Stomach (tissue), 9 donors: ENCODE results near the gene FAM131B. TPM values are rescaled to one million over a fixed set of nuclear protein-coding genes. Genes with fewer than 3 reads are reported as not detected.
A peak's percentile ranks its signal among the peaks of the same experiment; 100 is the strongest.

Source experiments
- DNase-seq, 2 donors: peaks; one replicate each; pipeline versions ENCODE4 v3.0.0 to v3.0.0-alpha.2; 2013 to 2019
- H3K27ac ChIP-seq, 5 donors: fragments of 200-600 bp in 4 of 5; sonication (generic) in 4 of 5; one replicate each; pipeline ENCODE4 v1.5.1; 2013 to 2019; ENCODE audit warnings: mild to moderate bottlenecking in 1 of 5, moderate library complexity in 1 of 5
- H3K27me3 ChIP-seq, 3 donors: fragments of 200-600 bp; sonication (generic); one replicate each; pipeline ENCODE4 v1.5.1; 2017 to 2019; ENCODE audit warnings: mixed run types in 1 of 3
- H3K36me3 ChIP-seq, 4 donors: fragments of 200-600 bp; sonication (generic); 1 replicate in 3 of 4; 2 replicates in 1 of 4; pipeline ENCODE4 v1.5.1; 2016 to 2019
- H3K4me1 ChIP-seq, 4 donors: fragments of 200-600 bp; sonication (generic); one replicate each; pipeline ENCODE4 v1.5.1; 2016 to 2019
- H3K4me3 ChIP-seq, 4 donors: fragments of 200-600 bp; sonication (generic) in 3 of 4; one replicate each; pipeline ENCODE4 v1.5.1; 2016 to 2019; ENCODE audit warnings: mild to moderate bottlenecking in 1 of 4
- H3K9me3 ChIP-seq, 4 donors: fragments of 200-600 bp; sonication (generic); one replicate each; pipeline ENCODE4 v1.5.1; 2016 to 2019
- CTCF ChIP-seq, 7 experiments: fragments of 450-650 bp in 4 of 7; fragments of 200-600 bp in 3 of 7; sonication (generic) in 3 of 7; IDR thresholded peaks; one replicate each; pipeline ENCODE4 v1.5.1; 2016 to 2019; ENCODE audit warnings: antibody characterized with exemption in 7 of 7, control low read depth in 2 of 7, mild to moderate bottlenecking in 1 of 7
- EP300 ChIP-seq: sonication (generic); formaldehyde crosslinking; IDR thresholded peaks from one replicate; pipeline ENCODE4 v1.6.1; 2017; ENCODE audit warnings: antibody characterized with exemption
- POLR2A ChIP-seq, 4 donors: fragments of 450-650 bp; IDR thresholded peaks; one replicate each; pipeline ENCODE4 v1.6.1; 2016; ENCODE audit warnings: antibody characterized with exemption in 4 of 4, control low read depth in 2 of 4, mild to moderate bottlenecking in 1 of 4, moderate library complexity in 1 of 4
- POLR2AphosphoS5 ChIP-seq, 3 donors: sonication (generic); formaldehyde crosslinking; IDR thresholded peaks; one replicate each; pipeline ENCODE4 v1.6.1; 2016; ENCODE audit warnings: antibody characterized with exemption in 3 of 3
- WGBS, 5 donors: extraction: QIAGEN DNeasy Blood & Tissue Kit in 3 of 5; methylation state at CpG; one replicate each; pipeline versions ENCODE4 v1.1.5 to v1.1.7; 2013 to 2018; 5-methylcytosine and 5-hydroxymethylcytosine counted together
- intact Hi-C: fragments of 100-400 bp; cut with DNase I; formaldehyde crosslinking; loops from one replicate; pipeline ENCODE4 v1.15.1; 2023; ENCODE audit warnings: low total_unique reads
- polyA plus RNA-seq, 3 donors: library from polyadenylated mRNA; stranded (reverse); fragments of 200-250 nt; gene quantifications; one replicate each; pipeline ENCODE4 v1.2.3, GENCODE V29; 2013
- total RNA-seq, 5 donors: library from RNA; depleted of rRNA; stranded (reverse); fragments of >200 nt; gene quantifications; one replicate each; pipeline versions ENCODE4 v1.1.0 to v1.2.3, GENCODE V29; 2014 to 2016
- donor health status: healthy with polysubstance abuse.
- donor health status: Bipolar disorder and iron deficiency.
- donor health status: healthy.

Gene FAM131B
- total and polyA plus RNA-seq, 8 donors: 0.29 to 14.0 (median 0.46) TPM; not detected in 1

- WGBS, 5 donors: 82 to 92% (median 85%) methylated on average over 4 to 5 of the region's 5 CpGs
- no peak within 1 kb of the TSS for H3K27ac ChIP-seq
- intact Hi-C loops: no loop called here
- H3K27me3 ChIP-seq: no peaks in the 10 kb centered on the region
- no peak within 1 kb of the TSS for H3K4me3 ChIP-seq
- H3K4me1 ChIP-seq: no peaks in the 10 kb centered on the region
- no peaks in the 10 kb centered on the region for H3K9me3 ChIP-seq
- no peak for TF ChIP-seq EP300
- no peak for TF ChIP-seq POLR2A (IDR thresholded peaks at IDR 0.05)
- TF ChIP-seq POLR2AphosphoS5 (IDR thresholded peaks at IDR 0.05): no peak
- TF ChIP-seq CTCF (IDR thresholded peaks at IDR 0.05): no peak
- no peaks in the 10 kb centered on the region for H3K36me3 ChIP-seq
- no peak for DNase-seq
Observed at GRCh38 chr7:143315776-143316175, 46.7 kb downstream of the FAM131B start, which contains the start of gene CLCN1. CLCN1 (plus strand) TSS chr7:143316111; CDS start chr7:143316213, 102 bp downstream.

GRCh38 chr7:143314127-143314526, 48.4 kb downstream of the FAM131B start:
- TF ChIP-seq CTCF (IDR thresholded peaks at IDR 0.05) (no peak), POLR2AphosphoS5 (IDR thresholded peaks at IDR 0.05) (no peak), POLR2A (IDR thresholded peaks at IDR 0.05) (no peak), EP300 (no peak)
- H3K36me3 ChIP-seq: peaks cover 0 to 8% (median 0%) of the 10 kb centered on the region in 4 donors
- DNase-seq: no peak
- intact Hi-C loops: no loop called here
- H3K9me3 ChIP-seq: no peaks in the 10 kb centered on the region
- no peak overlapping the region for H3K4me3 ChIP-seq
- no peaks in the 10 kb centered on the region for H3K4me1 ChIP-seq
- no peak overlapping the region for H3K27ac ChIP-seq
- no peaks in the 10 kb centered on the region for H3K27me3 ChIP-seq

- TF ChIP-seq CTCF (IDR thresholded peaks at IDR 0.05) (no peak), POLR2A (IDR thresholded peaks at IDR 0.05) (no peak), EP300 (no peak), POLR2AphosphoS5 (IDR thresholded peaks at IDR 0.05) (no peak)
- intact Hi-C loops: loop anchor here (5.0 kb wide), 1 partner anchor 71 kb away; no protein-coding TSS in a partner anchor
Observed at GRCh38 chr7:143308632-143309031, 53.9 kb downstream of the FAM131B start.

GRCh38 chr7:143305423-143306070, 57.0 kb downstream of the FAM131B start:
- H3K4me3 ChIP-seq: no peak overlapping the region
- intact Hi-C loops: loop anchor here (5.0 kb wide), 1 partner anchor 68 kb away; no protein-coding TSS in a partner anchor
- H3K4me1 ChIP-seq: peaks cover 2 to 29% (median 12%) of the 10 kb centered on the region in 4 donors
- H3K27me3 ChIP-seq: no peaks in the 10 kb centered on the region
- peak; percentile 86 to 93 for DNase-seq
- no peak for TF ChIP-seq POLR2A (IDR thresholded peaks at IDR 0.05)
- TF ChIP-seq POLR2AphosphoS5 (IDR thresholded peaks at IDR 0.05): peak in 2 of 3 donors; percentile 39 to 43
- TF ChIP-seq EP300: no peak
- peak in 5 of 7 experiments; percentile 53 to 89 (median 76) for TF ChIP-seq CTCF (IDR thresholded peaks at IDR 0.05)
- peaks cover 31 to 89% (median 76%) of the 10 kb centered on the region in 4 donors for H3K36me3 ChIP-seq
- WGBS, 5 donors: 26 to 48% (median 31%) methylated on average over 10 of the region's 10 CpGs
- no peaks in the 10 kb centered on the region for H3K9me3 ChIP-seq
- H3K27ac ChIP-seq: no peak overlapping the region

More at GRCh38 chr7:143308632-143309031, 53.9 kb downstream of the FAM131B start:
- Histone ChIP-seq H3K27ac (no peak overlapping the region), H3K27me3 (no peaks in the 10 kb centered on the region), H3K4me3 (no peak overlapping the region), H3K4me1 (peaks cover 0 to 11% (median 4%) of the 10 kb centered on the region in 4 donors), H3K36me3 (peaks cover 25 to 60% (median 47%) of the 10 kb centered on the region in 4 donors), H3K9me3 (no peaks in the 10 kb centered on the region)
- 92 to 98% (median 96%) methylated on average over 2 of the region's 2 CpGs for WGBS, 5 donors
- DNase-seq: no peak
